ENCODE data around the gene KDM4B. TPM values are rescaled to one million over a fixed set of nuclear protein-coding genes. Genes with fewer than 3 reads are reported as not detected.
"Not testable (repeated sequence)": the region's sequence is repeated elsewhere in the genome, so short reads cannot be mapped to it uniquely, and the experiment has no call there.

The KDM4B gene
- total RNA-seq = 38.9 and 45.0 TPM in 2 replicates

DNA sequence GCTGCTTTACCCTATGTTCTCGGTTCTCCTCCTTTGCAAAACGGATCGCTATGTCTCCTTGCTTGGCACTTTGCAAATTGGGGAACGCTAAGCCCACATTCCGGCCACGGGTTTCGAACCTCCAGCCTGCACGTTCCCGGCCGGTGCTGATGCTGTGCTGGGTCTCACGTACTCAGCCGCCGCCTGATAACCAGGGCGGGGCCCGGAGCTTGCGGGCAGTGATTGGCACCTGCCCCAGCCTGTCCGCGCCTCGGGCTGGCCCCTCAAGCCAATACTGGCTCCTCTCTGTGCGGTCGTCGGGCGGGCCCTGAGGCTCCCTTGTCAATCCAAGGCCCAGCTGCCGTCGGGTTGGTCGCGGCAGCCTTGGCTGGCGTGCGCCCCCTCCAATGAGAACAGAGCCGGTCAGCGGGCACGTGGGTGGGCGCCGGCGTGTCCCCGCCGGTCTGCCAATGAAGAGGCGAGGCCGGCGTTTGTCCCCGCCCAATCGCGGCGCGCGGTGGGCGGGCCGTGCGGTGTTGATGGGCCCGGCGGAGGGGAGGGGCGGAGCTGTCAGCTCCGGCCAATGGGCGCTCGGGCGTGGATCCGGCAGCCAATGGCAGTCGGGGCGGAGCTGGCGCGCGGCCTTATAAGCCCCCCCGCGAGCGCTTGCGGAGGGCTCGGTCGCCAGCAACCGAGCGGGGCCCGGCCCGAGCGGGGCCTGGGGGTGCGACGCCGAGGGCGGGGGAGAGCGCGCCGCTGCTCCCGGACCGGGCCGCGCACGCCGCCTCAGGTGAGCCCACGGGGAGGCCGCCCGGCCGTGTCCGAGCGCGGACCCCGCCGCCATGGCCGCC lies at the start of gene KDM4B:
KDM4B (plus strand) TSS at position 652 of the 830 bp plus-strand sequence. CDS start 63,778 bp downstream, outside the sequence.
- Mint-ChIP-seq H3K4me3 (peak within 1 kb of the TSS; percentile 94), H3K27me3 (ENCODE audit: insufficient read depth) (no peaks in the 10 kb centered on the region), H3K9me3 (no peaks in the 10 kb centered on the region), H3K4me1 (ENCODE audit: low read depth) (peaks cover 43% of the 10 kb centered on the region), H3K27ac (peak within 1 kb of the TSS; percentile 93), H3K36me3 (ENCODE audit: low read depth) (peaks cover 21% of the 10 kb centered on the region)
- intact Hi-C loops (cut with micrococcal nuclease) = loop anchor here (1.0 to 5.0 kb wide), 4 partner anchors 53 to 246 kb away; partner anchors contain the start of genes DPP9 and PLIN3
- peak; percentile 100 for DNase-seq (ENCODE audit: low spot score)

DNA sequence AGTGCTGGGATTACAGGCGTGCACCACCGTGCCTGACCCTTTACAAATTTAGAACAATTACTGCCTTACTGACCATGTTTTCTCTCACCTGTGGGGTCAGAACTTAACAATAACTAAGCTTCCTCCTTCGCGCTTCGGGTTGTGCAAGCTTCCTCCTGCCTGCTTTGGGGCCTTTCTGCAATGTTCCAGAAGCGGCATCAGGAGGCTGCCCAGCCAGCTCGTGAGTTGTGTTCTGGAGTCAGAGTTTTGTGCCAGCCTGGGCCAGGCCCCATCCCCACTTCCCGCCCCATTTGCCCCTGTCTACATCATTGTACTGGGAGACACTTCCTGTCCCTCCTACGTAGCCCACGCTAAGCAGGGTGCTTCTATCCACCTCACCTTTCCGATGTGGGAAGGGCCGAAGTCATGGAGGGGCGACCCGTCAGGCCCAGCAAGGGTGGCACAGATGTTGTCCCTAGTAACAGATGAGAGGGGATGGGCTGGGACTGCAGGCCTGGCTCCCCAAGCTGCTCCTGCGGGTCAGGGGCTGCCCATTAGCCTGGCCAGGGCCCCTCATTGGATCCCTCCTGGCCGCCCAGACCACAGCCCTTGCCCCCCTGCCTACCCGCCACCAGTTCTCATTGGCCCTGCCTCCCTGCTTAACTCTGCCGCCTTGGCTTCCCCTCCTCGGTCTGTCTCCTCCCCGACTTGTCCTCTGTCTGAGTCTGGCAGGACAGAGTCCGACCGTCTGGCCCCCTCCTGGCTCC lies 46.2 kb upstream of the KDM4B start:
- Mint-ChIP-seq H3K9me3 (no peaks in the 10 kb centered on the region), H3K4me3 (no peak overlapping the region), H3K36me3 (ENCODE audit: low read depth) (peaks cover 13% of the 10 kb centered on the region), H3K4me1 (ENCODE audit: low read depth) (peaks cover 5% of the 10 kb centered on the region), H3K27ac (no peak overlapping the region), H3K27me3 (ENCODE audit: insufficient read depth) (no peaks in the 10 kb centered on the region)
- no peak for DNase-seq (ENCODE audit: low spot score)
- intact Hi-C loops (cut with micrococcal nuclease) = no loop called here

DNA sequence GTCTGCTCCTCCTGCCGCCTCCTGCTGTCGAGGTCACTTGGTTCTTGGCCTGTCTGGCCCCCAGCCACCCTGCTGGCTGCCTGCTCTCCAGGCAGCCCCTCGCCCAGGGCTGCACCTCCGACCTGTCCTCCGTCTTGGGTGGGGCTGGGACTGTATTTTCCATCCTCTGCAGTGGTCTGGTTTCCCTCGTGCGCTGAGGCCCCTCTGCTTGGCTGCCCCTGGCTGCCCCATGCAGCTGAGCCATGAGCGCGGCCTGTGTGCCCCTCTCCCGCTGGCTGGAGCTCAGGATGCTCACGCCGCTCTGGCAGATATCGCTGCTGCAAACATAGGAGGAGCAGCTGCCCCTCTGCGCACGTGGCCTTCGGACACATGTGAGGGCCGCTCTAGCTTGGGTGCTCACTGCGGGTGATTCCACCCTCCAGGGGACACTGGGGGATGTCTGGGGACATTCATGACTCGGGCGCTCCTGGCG lies 45.6 kb upstream of the KDM4B start:
- Mint-ChIP-seq H3K9me3 (no peaks in the 10 kb centered on the region), H3K27me3 (ENCODE audit: insufficient read depth) (no peaks in the 10 kb centered on the region), H3K4me1 (ENCODE audit: low read depth) (peaks cover 5% of the 10 kb centered on the region), H3K4me3 (no peak overlapping the region), H3K27ac (no peak overlapping the region), H3K36me3 (ENCODE audit: low read depth) (peaks cover 10% of the 10 kb centered on the region)
- intact Hi-C loops (cut with micrococcal nuclease) = no loop called here
- no peak for DNase-seq (ENCODE audit: low spot score)

DNA sequence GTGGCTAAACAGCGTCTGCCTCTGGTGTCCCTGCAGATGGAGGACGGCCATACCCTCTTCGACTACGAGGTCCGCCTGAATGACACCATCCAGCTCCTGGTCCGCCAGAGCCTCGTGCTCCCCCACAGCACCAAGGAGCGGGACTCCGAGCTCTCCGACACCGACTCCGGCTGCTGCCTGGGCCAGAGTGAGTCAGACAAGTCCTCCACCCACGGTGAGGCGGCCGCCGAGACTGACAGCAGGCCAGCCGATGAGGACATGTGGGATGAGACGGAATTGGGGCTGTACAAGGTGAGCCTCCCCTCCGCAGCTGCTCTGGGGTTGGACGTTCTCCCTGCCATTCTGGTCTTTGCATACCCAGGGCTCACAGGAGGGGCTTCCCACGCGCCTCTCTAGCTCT lies 39.7 kb upstream of the KDM4B start:
- intact Hi-C loops (cut with micrococcal nuclease) = no loop called here
- Mint-ChIP-seq H3K27ac (no peak overlapping the region), H3K36me3 (ENCODE audit: low read depth) (peaks cover 16% of the 10 kb centered on the region), H3K9me3 (no peaks in the 10 kb centered on the region), H3K4me3 (no peak overlapping the region), H3K27me3 (ENCODE audit: insufficient read depth) (no peaks in the 10 kb centered on the region), H3K4me1 (ENCODE audit: low read depth) (no peaks in the 10 kb centered on the region)
- no peak for DNase-seq (ENCODE audit: low spot score)

DNA sequence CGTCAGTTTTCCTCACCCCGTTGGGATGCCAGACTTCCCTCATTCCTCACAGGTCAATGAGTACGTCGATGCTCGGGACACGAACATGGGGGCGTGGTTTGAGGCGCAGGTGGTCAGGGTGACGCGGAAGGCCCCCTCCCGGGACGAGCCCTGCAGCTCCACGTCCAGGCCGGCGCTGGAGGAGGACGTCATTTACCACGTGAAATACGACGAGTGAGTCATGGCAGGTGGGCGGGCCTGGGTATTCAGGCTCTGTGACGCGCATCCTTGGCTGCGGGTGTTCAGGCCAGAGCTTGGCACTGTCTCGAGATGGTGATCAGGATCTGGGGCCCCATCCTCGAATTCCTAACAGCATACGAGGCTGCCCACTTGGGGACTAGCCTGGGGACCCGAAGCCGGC lies 38.2 kb upstream of the KDM4B start:
- intact Hi-C loops (cut with micrococcal nuclease) = no loop called here

DNA sequence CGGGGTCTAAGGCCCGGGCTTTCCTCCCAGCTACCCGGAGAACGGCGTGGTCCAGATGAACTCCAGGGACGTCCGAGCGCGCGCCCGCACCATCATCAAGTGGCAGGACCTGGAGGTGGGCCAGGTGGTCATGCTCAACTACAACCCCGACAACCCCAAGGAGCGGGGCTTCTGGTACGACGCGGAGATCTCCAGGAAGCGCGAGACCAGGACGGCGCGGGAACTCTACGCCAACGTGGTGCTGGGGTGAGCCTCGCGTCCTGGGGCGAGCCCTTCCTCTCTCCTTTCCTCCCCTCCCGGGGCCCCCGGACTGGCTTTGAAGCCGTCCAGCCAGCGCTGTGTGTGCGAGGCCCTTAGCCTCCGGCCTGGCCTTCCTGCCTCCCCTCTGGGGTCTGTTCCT lies 36.2 kb upstream of the KDM4B start:
- no peak for DNase-seq (ENCODE audit: low spot score)
- Mint-ChIP-seq H3K27me3 (ENCODE audit: insufficient read depth) (no peaks in the 10 kb centered on the region), H3K36me3 (ENCODE audit: low read depth) (peaks cover 23% of the 10 kb centered on the region), H3K9me3 (no peaks in the 10 kb centered on the region), H3K4me3 (no peak overlapping the region), H3K27ac (no peak overlapping the region), H3K4me1 (ENCODE audit: low read depth) (no peaks in the 10 kb centered on the region)
- intact Hi-C loops (cut with micrococcal nuclease) = no loop called here

More for the DNA sequence above, 38.2 kb upstream of the KDM4B start:
- no peak overlapping the region for H3K27ac Mint-ChIP-seq
- H3K4me1 Mint-ChIP-seq (ENCODE audit: low read depth) = no peaks in the 10 kb centered on the region
- peaks cover 18% of the 10 kb centered on the region for H3K36me3 Mint-ChIP-seq (ENCODE audit: low read depth)
- no peak for DNase-seq (ENCODE audit: low spot score)
- H3K9me3 Mint-ChIP-seq = no peaks in the 10 kb centered on the region
- no peaks in the 10 kb centered on the region for H3K27me3 Mint-ChIP-seq (ENCODE audit: insufficient read depth)
- H3K4me3 Mint-ChIP-seq = no peak overlapping the region

DNA sequence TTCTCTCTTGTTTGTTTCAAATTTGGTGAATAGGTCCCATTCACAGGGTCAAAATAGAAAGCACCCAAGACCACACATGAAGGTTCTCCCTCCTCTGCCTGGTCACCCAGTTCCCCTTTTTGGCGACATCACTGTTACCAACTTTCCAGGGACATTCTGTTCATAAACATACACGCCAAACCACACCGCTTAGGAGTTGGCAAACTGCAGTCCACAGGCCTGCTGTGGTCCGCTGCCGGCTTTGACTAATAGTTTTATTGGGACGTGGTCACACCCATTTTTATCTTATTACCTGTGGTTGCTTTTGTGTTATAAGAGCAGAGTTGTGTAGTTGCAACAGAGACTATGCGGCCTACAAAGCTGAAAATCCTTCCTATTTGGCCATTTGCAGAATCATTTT lies 35.4 kb upstream of the KDM4B start:
- Mint-ChIP-seq H3K36me3 (ENCODE audit: low read depth) (peaks cover 29% of the 10 kb centered on the region), H3K9me3 (no peaks in the 10 kb centered on the region), H3K27ac (no peak overlapping the region), H3K27me3 (ENCODE audit: insufficient read depth) (no peaks in the 10 kb centered on the region), H3K4me3 (no peak overlapping the region), H3K4me1 (ENCODE audit: low read depth) (no peaks in the 10 kb centered on the region)
- DNase-seq (ENCODE audit: low spot score) = no peak
- intact Hi-C loops (cut with micrococcal nuclease) = no loop called here

DNA sequence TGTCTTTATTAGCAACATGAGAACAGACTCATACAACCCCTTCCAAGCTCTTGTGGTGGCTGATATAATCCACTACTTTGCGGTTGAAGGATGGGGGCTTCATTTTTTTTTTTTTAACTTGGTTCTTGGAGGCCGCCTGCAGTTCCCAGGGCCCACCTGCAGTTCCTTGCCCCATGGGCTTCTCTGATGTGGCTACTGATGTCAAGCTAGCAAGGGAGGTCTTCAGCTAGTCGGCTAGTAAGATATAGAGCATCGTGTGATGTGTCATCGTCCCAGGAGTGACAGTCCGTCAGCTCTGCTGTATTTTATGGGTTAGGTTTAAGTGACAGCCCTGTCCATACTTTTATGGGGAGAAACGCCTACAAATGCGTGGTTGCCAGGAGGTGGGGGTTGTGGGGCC lies 33.5 kb upstream of the KDM4B start:
- Mint-ChIP-seq H3K4me1 (ENCODE audit: low read depth) (no peaks in the 10 kb centered on the region), H3K36me3 (ENCODE audit: low read depth) (peaks cover 35% of the 10 kb centered on the region), H3K9me3 (no peaks in the 10 kb centered on the region), H3K4me3 (no peak overlapping the region), H3K27ac (no peak overlapping the region), H3K27me3 (ENCODE audit: insufficient read depth) (no peaks in the 10 kb centered on the region)
- DNase-seq (ENCODE audit: low spot score) = no peak
- intact Hi-C loops (cut with micrococcal nuclease) = no loop called here

DNA sequence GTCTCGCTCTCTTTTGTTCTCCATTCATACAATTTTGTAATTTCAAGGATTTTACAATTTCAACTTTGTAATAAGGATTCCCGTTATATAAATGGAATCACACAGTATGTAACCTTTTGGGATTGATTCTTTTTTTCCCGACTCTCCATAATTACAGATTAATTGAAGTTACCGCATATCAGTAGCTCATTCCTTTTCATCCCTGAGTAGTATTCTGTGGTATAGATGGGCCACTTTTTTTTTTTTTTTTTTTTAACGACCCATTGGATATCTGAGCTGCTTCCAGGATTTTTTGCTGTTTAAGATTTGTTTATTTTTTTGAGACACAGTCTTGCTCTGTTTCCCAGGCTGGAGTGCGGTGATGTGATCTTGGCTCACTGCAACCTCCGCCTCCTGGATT lies 31.9 kb upstream of the KDM4B start:
- intact Hi-C loops (cut with micrococcal nuclease) = no loop called here
- H3K27me3 Mint-ChIP-seq (ENCODE audit: insufficient read depth) = no peaks in the 10 kb centered on the region
- peaks cover 32% of the 10 kb centered on the region for H3K36me3 Mint-ChIP-seq (ENCODE audit: low read depth)
- no peak overlapping the region for H3K27ac Mint-ChIP-seq
- no peak for DNase-seq (ENCODE audit: low spot score)
- no peaks in the 10 kb centered on the region for H3K9me3 Mint-ChIP-seq
- no peaks in the 10 kb centered on the region for H3K4me1 Mint-ChIP-seq (ENCODE audit: low read depth)
- no peak overlapping the region for H3K4me3 Mint-ChIP-seq

DNA sequence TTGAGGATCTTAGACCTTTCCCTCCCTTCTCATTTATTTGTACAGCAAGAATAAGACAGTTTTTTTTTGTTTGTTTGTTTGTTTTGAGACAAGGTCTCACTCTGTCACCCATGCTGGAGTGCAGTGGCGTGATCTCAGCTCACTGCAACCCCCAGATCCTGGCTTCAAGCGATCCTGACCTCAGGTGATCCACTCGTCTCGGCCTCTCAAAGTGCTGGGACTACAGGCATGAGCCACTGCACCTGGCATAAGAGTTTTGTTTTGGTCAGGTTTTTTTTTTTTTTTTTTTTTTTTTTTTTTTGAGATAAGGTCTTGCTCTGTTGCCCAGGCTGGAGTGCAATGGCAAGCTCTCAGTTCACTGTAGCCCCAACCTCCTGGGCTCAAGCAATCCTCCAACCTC lies 30.5 kb upstream of the KDM4B start:
- Mint-ChIP-seq H3K27ac (peak overlapping the region; percentile 29), H3K36me3 (ENCODE audit: low read depth) (peaks cover 26% of the 10 kb centered on the region)
- DNase-seq (ENCODE audit: low spot score); H3K27me3 Mint-ChIP-seq (ENCODE audit: insufficient read depth); H3K4me3 Mint-ChIP-seq; H3K4me1 Mint-ChIP-seq (ENCODE audit: low read depth); H3K9me3 Mint-ChIP-seq; intact Hi-C loops (cut with micrococcal nuclease): not testable (repeated sequence)

DNA sequence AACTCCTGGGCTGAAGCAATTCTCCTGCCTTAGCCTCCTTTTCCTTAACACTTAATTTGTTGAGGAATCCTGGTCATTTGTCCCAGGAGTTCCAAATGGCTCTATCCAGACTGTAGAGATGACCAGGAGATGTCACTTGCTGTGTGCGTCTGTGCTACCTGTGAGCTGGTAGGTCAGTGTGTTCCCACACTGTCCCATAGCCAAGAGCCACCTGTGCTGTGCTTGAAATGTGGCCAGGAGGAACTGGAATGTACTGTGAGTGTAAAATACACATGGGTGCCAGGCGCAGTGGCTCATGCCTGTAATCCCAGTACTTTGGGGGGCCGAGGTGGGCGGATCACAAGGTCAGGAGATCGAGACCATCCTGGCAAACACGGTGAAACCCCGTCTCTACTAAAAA lies 29.4 kb upstream of the KDM4B start:
- intact Hi-C loops (cut with micrococcal nuclease) = no loop called here
- H3K4me3 Mint-ChIP-seq = no peak overlapping the region
- H3K27me3 Mint-ChIP-seq (ENCODE audit: insufficient read depth) = no peaks in the 10 kb centered on the region
- no peak for DNase-seq (ENCODE audit: low spot score)
- H3K27ac Mint-ChIP-seq = no peak overlapping the region
- no peaks in the 10 kb centered on the region for H3K9me3 Mint-ChIP-seq
- peaks cover 28% of the 10 kb centered on the region for H3K36me3 Mint-ChIP-seq (ENCODE audit: low read depth)
- no peaks in the 10 kb centered on the region for H3K4me1 Mint-ChIP-seq (ENCODE audit: low read depth)

DNA sequence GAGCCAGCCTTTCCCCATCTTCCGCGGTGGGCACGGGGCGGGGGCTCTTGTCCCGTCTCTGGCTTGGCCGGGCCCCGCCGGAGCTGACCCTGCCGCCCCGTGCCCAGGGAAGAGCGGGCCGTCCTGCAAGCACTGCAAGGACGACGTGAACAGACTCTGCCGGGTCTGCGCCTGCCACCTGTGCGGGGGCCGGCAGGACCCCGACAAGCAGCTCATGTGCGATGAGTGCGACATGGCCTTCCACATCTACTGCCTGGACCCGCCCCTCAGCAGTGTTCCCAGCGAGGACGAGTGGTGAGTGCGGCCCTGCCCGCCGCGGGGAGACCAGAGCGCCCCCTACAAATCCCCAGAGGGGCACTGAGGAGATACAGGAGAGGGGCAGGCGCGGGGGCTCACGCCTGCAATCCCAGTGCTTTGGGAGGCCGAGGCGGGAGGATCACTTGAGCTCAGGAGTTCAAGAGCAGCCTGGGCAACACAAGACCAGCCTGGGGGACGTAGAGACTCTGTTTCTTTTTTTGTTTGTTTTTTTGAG lies 27.2 kb upstream of the KDM4B start:
- peaks cover 27% of the 10 kb centered on the region for H3K36me3 Mint-ChIP-seq (ENCODE audit: low read depth)
- H3K4me3 Mint-ChIP-seq; H3K27ac Mint-ChIP-seq; H3K27me3 Mint-ChIP-seq (ENCODE audit: insufficient read depth); H3K4me1 Mint-ChIP-seq (ENCODE audit: low read depth); H3K9me3 Mint-ChIP-seq; DNase-seq (ENCODE audit: low spot score); intact Hi-C loops (cut with micrococcal nuclease): not testable (repeated sequence)

DNA sequence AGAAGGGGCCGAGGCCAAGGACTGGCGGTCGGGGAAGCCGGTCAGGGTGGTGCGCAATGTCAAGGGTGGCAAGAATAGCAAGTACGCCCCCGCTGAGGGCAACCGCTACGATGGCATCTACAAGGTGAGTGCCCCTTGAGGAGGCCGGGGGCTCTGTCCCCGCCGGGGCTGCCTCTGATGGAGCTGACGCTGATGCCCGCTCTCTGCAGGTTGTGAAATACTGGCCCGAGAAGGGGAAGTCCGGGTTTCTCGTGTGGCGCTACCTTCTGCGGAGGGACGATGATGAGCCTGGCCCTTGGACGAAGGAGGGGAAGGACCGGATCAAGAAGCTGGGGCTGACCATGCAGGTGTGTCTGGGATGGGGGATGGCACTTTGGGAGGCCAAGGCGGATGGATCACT lies 18.3 kb upstream of the KDM4B start:
- H3K9me3 Mint-ChIP-seq; intact Hi-C loops (cut with micrococcal nuclease); H3K27ac Mint-ChIP-seq; H3K4me1 Mint-ChIP-seq (ENCODE audit: low read depth); DNase-seq (ENCODE audit: low spot score); H3K27me3 Mint-ChIP-seq (ENCODE audit: insufficient read depth); H3K4me3 Mint-ChIP-seq: not testable (repeated sequence)
- peaks cover 34% of the 10 kb centered on the region for H3K36me3 Mint-ChIP-seq (ENCODE audit: low read depth)

Measured in activated T-helper 1 cell treated with anti-CD3 and anti-CD28 coated beads, Interleukin-12 subunit alpha, Interleukin-12 subunit beta, Interleukin-2, Interleukin-4 antibody, amounts not matched to agents 30 ng/mL and 10 ng/mL and 1 ng/mL, durations not matched to agents 14 hours and 24 hours and 36 hours (primary cell).